CD4-positive, alpha-beta T cell (primary cell): ENCODE data around the gene PCED1B. TPM values are rescaled to one million over a fixed set of nuclear protein-coding genes. Genes with fewer than 3 reads are reported as not detected.
A peak's percentile ranks its signal among the peaks of the same experiment; 100 is the strongest.

ENCODE experiments used
- ATAC-seq: fragments of 200-7000 bp; cut with Tn5 transposase; one replicate; pipeline ENCODE4 v1.10.0; 2022; ENCODE audit warnings: mild to moderate bottlenecking; ENCODE audit not compliant: poor library complexity
- CTCF ChIA-PET: fragments of 350-600 bp; sonication (Branson Sonifier 250); formaldehyde crosslinking; loops from one replicate; lab custom pipeline; 2021; ENCODE audit warnings: antibody characterized with exemption, inconsistent platforms; lab: Charles Lee
- POLR2A ChIA-PET: fragments of 350-600 bp; sonication (Branson Sonifier 250); formaldehyde crosslinking; loops from one replicate; lab custom pipeline; 2021; ENCODE audit warnings: antibody characterized with exemption, inconsistent platforms; lab: Charles Lee
- DNase-seq, 14 experiments: peaks; one replicate each; pipeline ENCODE4 v3.0.0-alpha.2; 2013 to 2020; ENCODE audit warnings: mixed read lengths in 2 of 14
- H3K27ac ChIP-seq, 2 donors: one replicate each; pipeline versions ENCODE4 v1.5.1 to v1.7.0; 2013; ENCODE audit warnings: low read length in 2 of 2, low read depth in 1 of 2, mild to moderate bottlenecking in 1 of 2
- H3K27me3 ChIP-seq, 2 experiments: 1 replicate in 1 of 2; 2 replicates in 1 of 2; pipeline versions ENCODE4 v1.6.1 to v1.7.0; 2013; ENCODE audit warnings: low read length in 2 of 2, control low read depth in 1 of 2, mild to moderate bottlenecking in 1 of 2, moderate library complexity in 1 of 2; ENCODE audit not compliant: insufficient read depth in 2 of 2, control insufficient read depth in 1 of 2
- H3K36me3 ChIP-seq: one replicate; pipeline ENCODE4 v1.6.1; 2013; ENCODE audit warnings: low read length, control low read depth; ENCODE audit not compliant: insufficient read depth
- H3K4me1 ChIP-seq: one replicate; pipeline ENCODE4 v1.6.1; 2013; ENCODE audit warnings: low read length, control low read depth; ENCODE audit not compliant: insufficient read depth
- H3K4me3 ChIP-seq: one replicate; pipeline ENCODE4 v1.5.1; 2013; ENCODE audit warnings: mild to moderate bottlenecking, low read length, moderate library complexity
- H3K9me3 ChIP-seq, 2 experiments: 1 replicate in 1 of 2; 2 replicates in 1 of 2; pipeline versions ENCODE4 v1.6.1 to v1.7.0; 2013; ENCODE audit warnings: low read length in 2 of 2, mild to moderate bottlenecking in 2 of 2, control low read depth in 1 of 2, moderate library complexity in 1 of 2; ENCODE audit not compliant: control insufficient read depth in 1 of 2, insufficient read depth in 1 of 2
- H3K27ac Mint-ChIP-seq: one replicate; pipeline ENCODE4 v1.8.0; 2020; ENCODE audit warnings: mixed read lengths
- H3K27me3 Mint-ChIP-seq: one replicate; pipeline ENCODE4 v1.8.0; 2021; ENCODE audit warnings: mixed read lengths
- H3K36me3 Mint-ChIP-seq: one replicate; pipeline ENCODE4 v1.8.0; 2021; ENCODE audit warnings: low read depth, mixed read lengths
- H3K4me1 Mint-ChIP-seq: one replicate; pipeline ENCODE4 v1.8.0; 2021; ENCODE audit warnings: low read depth, mixed read lengths
- H3K4me3 Mint-ChIP-seq: one replicate; pipeline ENCODE4 v1.8.0; 2020; ENCODE audit warnings: mild to moderate bottlenecking, mixed read lengths
- H3K9me3 Mint-ChIP-seq: one replicate; pipeline ENCODE4 v1.8.0; 2020; ENCODE audit warnings: mixed read lengths
- intact Hi-C, 2 experiments: fragments of 100-400 bp; cut with DNase I in 1 of 2; cut with micrococcal nuclease in 1 of 2; formaldehyde crosslinking; loops; one replicate each; pipeline versions ENCODE4 v1.15.1 to v1.9.0; 2023 to 2025; cut with DNase I, micrococcal nuclease
- total RNA-seq, 174 experiments: library from RNA in 2 of 174; stranded (reverse) in 2 of 174; gene quantifications; one replicate each; pipeline ENCODE4 v1.2.3 and lab custom pipeline; 2021 to 2026
- TF ChIP-seq, protein P1 (sequence below): fragments of 200-600 bp; IDR thresholded peaks from one replicate; pipeline ENCODE4 v1.8.0; 2022; ENCODE audit warnings: antibody characterized with exemption, mild to moderate bottlenecking

The PCED1B gene
- total RNA-seq, 2 experiments from 2014 or later, result 18.7 to 20.0 TPM

DNA sequence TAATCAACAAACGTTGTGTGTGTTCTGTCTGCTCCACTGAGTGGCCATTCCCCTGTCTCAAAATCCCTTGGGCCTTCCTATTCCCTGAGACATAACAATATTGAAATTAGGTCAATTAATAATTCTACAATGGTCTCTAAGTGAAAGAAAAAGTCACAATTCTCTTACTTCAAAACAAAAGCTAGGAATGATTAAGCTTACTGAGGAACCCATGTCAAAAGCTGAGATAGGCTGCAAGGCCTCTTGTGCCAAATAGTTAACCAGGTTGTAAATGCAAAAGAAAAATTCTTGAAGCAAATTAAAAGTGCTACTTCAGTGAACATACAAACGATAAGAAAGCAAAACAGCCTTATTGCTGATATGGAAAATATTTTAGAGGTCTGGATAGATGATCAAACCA, 65.3 kb downstream of the PCED1B start:
- DNase-seq (peak in 1 of 14 experiments; percentile 1), ATAC-seq (no peak)
- H3K4me3 Mint-ChIP-seq, result no peak overlapping the region
- H3K36me3 Mint-ChIP-seq, result peaks cover 35% of the 10 kb centered on the region
- Histone ChIP-seq H3K27ac (peak overlapping the region in 1 of 2 donors; percentile 8), H3K4me3 (no peak overlapping the region), H3K36me3 (peaks cover 8% of the 10 kb centered on the region), H3K4me1 (peaks cover 4% of the 10 kb centered on the region), H3K9me3 (no peaks in the 10 kb centered on the region), H3K27me3 (no peaks in the 10 kb centered on the region)
- ChIA-PET POLR2A (interaction anchor here (0.7 to 3.0 kb wide), 6 partner anchors 11 to 66 kb away, joined by 3 to 13 read pairs (median 6); partner anchors contain the start of genes AMIGO2 and PCED1B), CTCF (interaction anchor here (0.9 to 1.0 kb wide), 2 partner anchors 11 to 163 kb away, joined by 3 read pairs; no protein-coding TSS in a partner anchor)
- TF ChIP-seq, protein P1, sequence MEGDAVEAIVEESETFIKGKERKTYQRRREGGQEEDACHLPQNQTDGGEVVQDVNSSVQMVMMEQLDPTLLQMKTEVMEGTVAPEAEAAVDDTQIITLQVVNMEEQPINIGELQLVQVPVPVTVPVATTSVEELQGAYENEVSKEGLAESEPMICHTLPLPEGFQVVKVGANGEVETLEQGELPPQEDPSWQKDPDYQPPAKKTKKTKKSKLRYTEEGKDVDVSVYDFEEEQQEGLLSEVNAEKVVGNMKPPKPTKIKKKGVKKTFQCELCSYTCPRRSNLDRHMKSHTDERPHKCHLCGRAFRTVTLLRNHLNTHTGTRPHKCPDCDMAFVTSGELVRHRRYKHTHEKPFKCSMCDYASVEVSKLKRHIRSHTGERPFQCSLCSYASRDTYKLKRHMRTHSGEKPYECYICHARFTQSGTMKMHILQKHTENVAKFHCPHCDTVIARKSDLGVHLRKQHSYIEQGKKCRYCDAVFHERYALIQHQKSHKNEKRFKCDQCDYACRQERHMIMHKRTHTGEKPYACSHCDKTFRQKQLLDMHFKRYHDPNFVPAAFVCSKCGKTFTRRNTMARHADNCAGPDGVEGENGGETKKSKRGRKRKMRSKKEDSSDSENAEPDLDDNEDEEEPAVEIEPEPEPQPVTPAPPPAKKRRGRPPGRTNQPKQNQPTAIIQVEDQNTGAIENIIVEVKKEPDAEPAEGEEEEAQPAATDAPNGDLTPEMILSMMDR, result no peak
- intact Hi-C loops, result no loop called here
- no peaks in the 10 kb centered on the region for H3K9me3 Mint-ChIP-seq
- H3K4me1 Mint-ChIP-seq, result peaks cover 35% of the 10 kb centered on the region
- H3K27ac Mint-ChIP-seq, result peak overlapping the region; percentile 85
- no peaks in the 10 kb centered on the region for H3K27me3 Mint-ChIP-seq

DNA sequence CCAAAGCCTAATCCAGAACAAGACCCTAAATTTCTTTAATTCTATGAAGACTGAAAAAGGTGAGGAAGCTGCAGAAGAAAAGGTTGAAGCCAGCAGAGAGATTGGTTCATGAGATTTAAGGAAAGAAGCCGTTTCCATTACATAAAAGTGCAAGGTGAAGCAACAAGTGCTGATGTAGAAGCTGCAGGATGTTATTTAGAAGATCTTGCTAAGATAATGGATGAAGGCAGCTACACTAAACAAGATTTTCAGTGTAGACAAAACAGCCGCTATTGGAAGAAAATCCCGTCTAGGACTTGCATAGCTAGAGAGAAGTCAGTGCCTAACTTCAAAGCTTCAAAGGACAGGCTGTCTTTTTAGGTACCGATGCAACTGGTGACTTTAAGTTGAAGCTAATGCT, 65.8 kb downstream of the PCED1B start:
- ChIA-PET CTCF (interaction anchor here (0.9 to 1.0 kb wide), 2 partner anchors 10 to 163 kb away, joined by 3 read pairs; no protein-coding TSS in a partner anchor), POLR2A (interaction anchor here (0.7 to 3.0 kb wide), 7 partner anchors 10 to 66 kb away, joined by 3 to 13 read pairs (median 5); partner anchors contain the start of genes AMIGO2 and PCED1B)
- H3K4me1 ChIP-seq, result peaks cover 4% of the 10 kb centered on the region
- H3K27me3 ChIP-seq, result no peaks in the 10 kb centered on the region
- H3K9me3 ChIP-seq, result no peaks in the 10 kb centered on the region
- no peak overlapping the region for H3K4me3 ChIP-seq
- Mint-ChIP-seq H3K4me3 (peak overlapping the region; percentile 54), H3K27me3 (no peaks in the 10 kb centered on the region), H3K4me1 (peaks cover 34% of the 10 kb centered on the region), H3K9me3 (no peaks in the 10 kb centered on the region), H3K36me3 (peaks cover 34% of the 10 kb centered on the region), H3K27ac (peak overlapping the region; percentile 85)
- TF ChIP-seq, protein P1, result no peak
- peak in 3 of 14 experiments; percentile 25 to 41 (median 30) for DNase-seq
- peak; percentile 90 for ATAC-seq
- H3K27ac ChIP-seq, result peak overlapping the region; percentile 8 to 39
- intact Hi-C loops, result no loop called here
- peaks cover 8% of the 10 kb centered on the region for H3K36me3 ChIP-seq

DNA sequence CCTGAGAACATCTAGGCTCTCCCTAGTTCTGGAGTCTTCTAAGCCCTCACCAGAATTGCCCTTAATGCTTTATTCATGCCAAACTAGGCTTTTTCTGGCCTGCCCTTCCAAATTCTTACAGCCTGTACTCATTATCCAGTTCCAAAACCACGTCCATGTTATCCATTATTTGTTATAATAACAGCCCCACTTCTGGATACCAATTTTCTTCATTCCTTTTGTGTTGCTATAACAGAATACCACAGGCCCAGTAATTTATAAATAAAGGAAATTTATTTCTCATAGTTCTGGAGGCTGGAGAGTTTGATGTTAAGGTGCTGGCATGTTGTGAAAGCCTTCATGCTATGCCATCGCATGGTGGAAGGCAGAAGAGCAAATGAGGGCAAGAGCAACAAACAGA, 68.3 kb downstream of the PCED1B start:
- no peak overlapping the region for H3K4me3 ChIP-seq
- ChIA-PET POLR2A (no interaction called here), CTCF (no interaction called here)
- Mint-ChIP-seq H3K4me1 (peaks cover 26% of the 10 kb centered on the region), H3K27ac (no peak overlapping the region), H3K36me3 (peaks cover 24% of the 10 kb centered on the region), H3K9me3 (no peaks in the 10 kb centered on the region), H3K4me3 (no peak overlapping the region), H3K27me3 (no peaks in the 10 kb centered on the region)
- no peak for DNase-seq
- no peaks in the 10 kb centered on the region for H3K27me3 ChIP-seq
- intact Hi-C loops, result no loop called here
- H3K9me3 ChIP-seq, result no peaks in the 10 kb centered on the region
- no peaks in the 10 kb centered on the region for H3K36me3 ChIP-seq
- peaks cover 4% of the 10 kb centered on the region for H3K4me1 ChIP-seq
- H3K27ac ChIP-seq, result no peak overlapping the region
- ATAC-seq, result no peak
- TF ChIP-seq, protein P1, result no peak
